GM10248 (cell line): ENCODE results near the gene URAD.
"Not testable (repeated sequence)": the region's sequence is repeated elsewhere in the genome, so short reads cannot be mapped to it uniquely, and the experiment has no call there.

Experiments used
- CTCF ChIA-PET: fragments of 300-600 bp; sonication (Branson Sonifier 250); formaldehyde crosslinking; extraction: SDS; loops from one replicate; lab custom pipeline; 2021; ENCODE audit warnings: antibody characterized with exemption; lab: Yijun Ruan, JAX
- POLR2A ChIA-PET: fragments of 350-650 bp; sonication (Branson Sonifier 250); formaldehyde crosslinking; extraction: SDS; loops from one replicate; lab custom pipeline; 2020; ENCODE audit warnings: antibody characterized with exemption; lab: Yijun Ruan, JAX
- DNase-seq: peaks from one replicate; pipeline ENCODE4 v3.0.0; 2012; ENCODE audit errors: extremely low spot score
- TF ChIP-seq, protein P1 (sequence below): IDR thresholded peaks from 2 replicates; pipeline ENCODE4 v1.5.1; 2012; ENCODE audit warnings: mild to moderate bottlenecking, low read depth; ENCODE audit errors: extremely low read depth, missing control alignments, control extremely low read depth

The URAD gene

DNA sequence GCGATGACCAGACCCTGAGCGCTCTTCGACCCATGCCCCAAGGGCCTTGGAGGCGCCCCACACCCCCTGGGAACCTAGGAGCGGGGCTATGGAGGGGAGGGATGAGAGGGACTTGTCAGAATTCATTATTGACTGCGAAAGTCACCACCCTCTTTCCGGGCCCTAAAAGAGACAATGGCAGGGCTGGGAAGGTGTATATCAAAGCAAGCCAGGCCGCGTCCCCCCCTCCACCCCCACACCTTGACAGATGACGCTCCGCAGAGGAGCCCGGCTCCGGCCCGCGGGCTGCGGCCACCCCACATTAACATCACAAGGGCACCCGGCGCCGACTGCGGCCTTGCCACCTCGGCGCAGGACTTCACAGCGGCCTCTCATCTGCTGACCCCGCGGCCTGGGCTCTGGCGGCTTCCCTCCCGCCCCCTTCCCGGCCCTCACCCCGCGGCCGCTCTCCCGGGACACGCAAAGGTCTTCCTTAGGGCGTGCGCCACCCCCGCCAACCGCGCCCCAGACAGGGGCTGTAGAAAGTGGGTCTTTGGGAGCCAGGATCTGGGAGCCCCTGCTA is 21.8 kb downstream of the URAD start:
- CTCF ChIA-PET = interaction anchor here (0.8 to 6.7 kb wide), 4 partner anchors 10 to 139 kb away, joined by 3 to 50 read pairs (median 6); no protein-coding TSS in a partner anchor
- peak; percentile 28 for DNase-seq
- POLR2A ChIA-PET = no interaction called here
- TF ChIP-seq, protein P1, sequence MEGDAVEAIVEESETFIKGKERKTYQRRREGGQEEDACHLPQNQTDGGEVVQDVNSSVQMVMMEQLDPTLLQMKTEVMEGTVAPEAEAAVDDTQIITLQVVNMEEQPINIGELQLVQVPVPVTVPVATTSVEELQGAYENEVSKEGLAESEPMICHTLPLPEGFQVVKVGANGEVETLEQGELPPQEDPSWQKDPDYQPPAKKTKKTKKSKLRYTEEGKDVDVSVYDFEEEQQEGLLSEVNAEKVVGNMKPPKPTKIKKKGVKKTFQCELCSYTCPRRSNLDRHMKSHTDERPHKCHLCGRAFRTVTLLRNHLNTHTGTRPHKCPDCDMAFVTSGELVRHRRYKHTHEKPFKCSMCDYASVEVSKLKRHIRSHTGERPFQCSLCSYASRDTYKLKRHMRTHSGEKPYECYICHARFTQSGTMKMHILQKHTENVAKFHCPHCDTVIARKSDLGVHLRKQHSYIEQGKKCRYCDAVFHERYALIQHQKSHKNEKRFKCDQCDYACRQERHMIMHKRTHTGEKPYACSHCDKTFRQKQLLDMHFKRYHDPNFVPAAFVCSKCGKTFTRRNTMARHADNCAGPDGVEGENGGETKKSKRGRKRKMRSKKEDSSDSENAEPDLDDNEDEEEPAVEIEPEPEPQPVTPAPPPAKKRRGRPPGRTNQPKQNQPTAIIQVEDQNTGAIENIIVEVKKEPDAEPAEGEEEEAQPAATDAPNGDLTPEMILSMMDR = no peak

GRCh38 chr13:27965740-27966640 is 22.5 kb downstream of the URAD start:
- CTCF ChIA-PET = interaction anchor here (2.9 to 4.7 kb wide), 2 partner anchors 11 to 139 kb away, joined by 10 to 28 read pairs; no protein-coding TSS in a partner anchor
- TF ChIP-seq, protein P1 = no peak
- POLR2A ChIA-PET = no interaction called here
- DNase-seq = peak; percentile 17

GRCh38 chr13:27965343-27965739 is 23.2 kb downstream of the URAD start:
- DNase-seq = no peak
- ChIA-PET POLR2A (no interaction called here), CTCF (interaction anchor here (2.9 to 4.7 kb wide), 2 partner anchors 11 to 138 kb away, joined by 10 to 28 read pairs; no protein-coding TSS in a partner anchor)
- TF ChIP-seq, protein P1 = no peak

DNA sequence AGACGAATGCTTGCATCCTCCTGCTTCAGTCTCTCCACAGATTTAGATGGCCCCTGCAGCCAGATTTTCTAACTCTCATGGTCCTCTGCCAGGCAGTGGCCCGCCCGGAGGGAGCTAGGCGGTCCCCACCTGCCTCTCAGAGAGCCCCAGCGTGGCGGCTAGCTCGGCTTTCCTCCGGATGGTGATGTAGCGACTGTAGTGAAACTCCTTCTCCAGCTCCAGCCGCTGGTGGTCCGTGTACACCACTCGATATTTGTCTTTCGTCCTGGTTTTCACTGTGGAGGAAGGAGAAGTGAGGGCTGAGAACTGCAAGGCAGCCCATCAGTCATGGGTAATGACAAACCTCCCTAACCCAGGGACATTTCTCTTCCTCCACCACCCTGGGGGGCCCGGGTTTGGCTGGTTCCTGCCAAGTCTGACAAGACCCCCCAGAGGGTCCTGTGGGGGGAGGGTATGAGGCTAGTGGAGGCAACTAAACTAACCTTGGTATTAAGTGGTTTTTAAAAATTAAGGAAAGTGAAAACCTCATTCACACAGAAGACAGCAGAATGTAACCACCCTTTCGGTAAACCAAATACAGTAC is 23.7 kb downstream of the URAD start:
- ChIA-PET POLR2A (no interaction called here), CTCF (interaction anchor here (1.3 to 4.7 kb wide), 3 partner anchors 10 to 138 kb away, joined by 4 to 28 read pairs (median 10); no protein-coding TSS in a partner anchor)
- DNase-seq = peak; percentile 16
- TF ChIP-seq, protein P1 = no peak

DNA sequence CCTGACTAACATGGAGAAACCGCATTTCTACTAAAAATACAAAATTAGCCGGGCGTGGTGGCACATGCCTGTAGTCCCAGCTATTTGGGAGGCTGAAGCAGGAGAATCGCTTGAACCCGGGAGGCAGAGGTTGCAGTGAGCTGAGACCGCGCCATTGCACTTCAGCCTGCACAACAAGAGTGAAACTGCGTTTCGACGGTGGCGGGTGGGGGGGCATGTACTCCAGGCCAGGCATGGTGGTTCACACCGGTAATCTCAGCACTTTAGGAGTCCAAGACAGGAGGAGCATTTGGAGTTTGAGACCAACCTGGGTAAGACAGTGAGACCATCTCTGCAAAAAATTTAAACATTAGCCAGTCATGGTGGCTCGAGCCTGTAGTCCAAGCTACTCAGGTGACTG is 24.3 kb downstream of the URAD start:
- DNase-seq, POLR2A ChIA-PET: not testable (repeated sequence)
- CTCF ChIA-PET = interaction anchor here (1.3 to 4.7 kb wide), 3 partner anchors 10 to 137 kb away, joined by 4 to 28 read pairs (median 10); no protein-coding TSS in a partner anchor

DNA sequence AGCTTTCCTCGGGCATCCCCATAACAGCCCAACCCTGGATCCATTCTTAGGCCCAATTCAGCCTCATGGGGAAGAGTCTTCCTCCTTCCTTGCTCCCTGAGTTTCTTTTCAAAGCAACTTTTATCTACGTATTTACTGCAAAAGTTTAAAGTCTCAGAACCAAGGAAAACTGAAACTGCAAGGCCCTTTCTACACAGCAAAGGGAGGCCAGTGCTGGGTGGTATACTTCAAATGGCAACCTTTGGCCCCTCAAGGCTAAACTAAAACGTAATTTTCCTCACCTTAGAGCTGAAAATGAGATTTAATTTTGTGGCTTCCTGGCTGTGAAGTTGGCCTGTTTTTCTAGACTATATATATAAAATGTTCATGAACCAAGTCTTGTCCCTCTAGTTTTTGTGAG is 25.0 kb downstream of the URAD start:
- CTCF ChIA-PET = interaction anchor here (1.3 to 4.7 kb wide), 5 partner anchors 9 to 601 kb away, joined by 3 to 28 read pairs (median 10); no protein-coding TSS in a partner anchor
- TF ChIP-seq, protein P1 = no peak
- DNase-seq = no peak
- POLR2A ChIA-PET = no interaction called here
